Measurements from ENCODE around the gene CCDC73. TPM values are rescaled to one million over a fixed set of nuclear protein-coding genes. Genes with fewer than 3 reads are reported as not detected.
A peak's percentile ranks its signal among the peaks of the same experiment; 100 is the strongest.
"Not testable (repeated sequence)": the region's sequence is repeated elsewhere in the genome, so short reads cannot be mapped to it uniquely, and the experiment has no call there.

CCDC73 gene
- total and polyA plus RNA-seq, 2 donors from 2014 or later = 0.25 to 0.47 TPM

GRCh38 chr11:32775908-32776307 lies 18.6 kb downstream of the CCDC73 start:
- intact Hi-C loops (cut with DNase I) = no loop called here
- no peaks in the 10 kb centered on the region for H3K9me3 ChIP-seq (ENCODE audit: control insufficient read depth in 2 of 3, insufficient read depth in 1 of 3, low read length in 3 of 3)
- H3K36me3 ChIP-seq (ENCODE audit: control insufficient read depth in 2 of 3, insufficient read depth in 3 of 3, low read length in 3 of 3) = no peaks in the 10 kb centered on the region
- FAIRE-seq (no peak), DNase-seq (no peak)
- peak overlapping the region in 2 of 3 donors; percentile 20 to 30 for H3K4me3 ChIP-seq (ENCODE audit: low read length in 3 of 3)
- H3K27me3 ChIP-seq (ENCODE audit: control insufficient read depth, insufficient read depth, low read length) = no peaks in the 10 kb centered on the region
- H3K27ac ChIP-seq (ENCODE audit: low read depth in 2 of 2, low read length in 2 of 2) = peak overlapping the region in 1 of 2 donors; percentile 16
- H3K9ac ChIP-seq (ENCODE audit: low read length in 3 of 3) = no peak overlapping the region
- TF ChIP-seq, protein P1, sequence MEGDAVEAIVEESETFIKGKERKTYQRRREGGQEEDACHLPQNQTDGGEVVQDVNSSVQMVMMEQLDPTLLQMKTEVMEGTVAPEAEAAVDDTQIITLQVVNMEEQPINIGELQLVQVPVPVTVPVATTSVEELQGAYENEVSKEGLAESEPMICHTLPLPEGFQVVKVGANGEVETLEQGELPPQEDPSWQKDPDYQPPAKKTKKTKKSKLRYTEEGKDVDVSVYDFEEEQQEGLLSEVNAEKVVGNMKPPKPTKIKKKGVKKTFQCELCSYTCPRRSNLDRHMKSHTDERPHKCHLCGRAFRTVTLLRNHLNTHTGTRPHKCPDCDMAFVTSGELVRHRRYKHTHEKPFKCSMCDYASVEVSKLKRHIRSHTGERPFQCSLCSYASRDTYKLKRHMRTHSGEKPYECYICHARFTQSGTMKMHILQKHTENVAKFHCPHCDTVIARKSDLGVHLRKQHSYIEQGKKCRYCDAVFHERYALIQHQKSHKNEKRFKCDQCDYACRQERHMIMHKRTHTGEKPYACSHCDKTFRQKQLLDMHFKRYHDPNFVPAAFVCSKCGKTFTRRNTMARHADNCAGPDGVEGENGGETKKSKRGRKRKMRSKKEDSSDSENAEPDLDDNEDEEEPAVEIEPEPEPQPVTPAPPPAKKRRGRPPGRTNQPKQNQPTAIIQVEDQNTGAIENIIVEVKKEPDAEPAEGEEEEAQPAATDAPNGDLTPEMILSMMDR (IDR thresholded peaks at IDR 0.05; ENCODE audit: borderline replicate concordance, extremely low read depth, insufficient read depth) = no peak
- H3K4me1 ChIP-seq (ENCODE audit: control insufficient read depth in 2 of 3, insufficient read depth in 2 of 3, low read depth in 1 of 3, low read length in 3 of 3) = no peaks in the 10 kb centered on the region

DNA sequence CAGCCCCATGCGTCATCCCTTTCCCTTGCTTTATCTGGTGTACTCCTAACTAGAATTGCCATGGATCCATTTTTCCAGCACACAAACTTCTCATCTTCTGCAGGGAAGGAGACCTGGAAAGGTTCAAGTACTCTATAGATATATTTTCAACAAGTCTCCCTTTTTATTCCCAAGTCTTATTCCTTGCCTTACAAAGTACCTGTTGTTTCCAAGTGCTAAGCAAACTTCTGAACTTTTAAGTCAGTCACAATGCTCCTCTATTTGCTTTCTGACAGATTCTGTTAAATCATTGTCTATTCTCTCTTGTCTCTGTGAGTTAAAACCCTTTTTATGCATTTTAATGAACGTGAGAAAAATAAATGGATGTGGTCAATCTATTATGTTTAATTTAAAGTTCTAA lies 20.4 kb downstream of the CCDC73 start:
- no peaks in the 10 kb centered on the region for H3K36me3 ChIP-seq (ENCODE audit: control insufficient read depth in 2 of 3, insufficient read depth in 3 of 3, low read length in 3 of 3)
- no peaks in the 10 kb centered on the region for H3K27me3 ChIP-seq (ENCODE audit: control insufficient read depth, insufficient read depth, low read length)
- no peak overlapping the region for H3K4me3 ChIP-seq (ENCODE audit: low read length in 3 of 3)
- H3K9me3 ChIP-seq (ENCODE audit: control insufficient read depth in 2 of 3, insufficient read depth in 1 of 3, low read length in 3 of 3) = no peaks in the 10 kb centered on the region
- no peak for DNase-seq
- no peak overlapping the region for H3K9ac ChIP-seq (ENCODE audit: low read length in 3 of 3)
- FAIRE-seq = no peak
- TF ChIP-seq, protein P1 (IDR thresholded peaks at IDR 0.05; ENCODE audit: borderline replicate concordance, extremely low read depth, insufficient read depth) = no peak
- intact Hi-C loops (cut with DNase I) = no loop called here
- H3K27ac ChIP-seq (ENCODE audit: low read depth in 2 of 2, low read length in 2 of 2) = no peak overlapping the region
- H3K4me1 ChIP-seq (ENCODE audit: control insufficient read depth in 2 of 3, insufficient read depth in 2 of 3, low read depth in 1 of 3, low read length in 3 of 3) = no peaks in the 10 kb centered on the region

- DNase-seq (no peak), FAIRE-seq (peak; percentile 33)
- Histone ChIP-seq H3K4me1 (ENCODE audit: control insufficient read depth in 2 of 3, insufficient read depth in 2 of 3, low read depth in 1 of 3, low read length in 3 of 3) (no peaks in the 10 kb centered on the region), H3K9me3 (ENCODE audit: control insufficient read depth in 2 of 3, insufficient read depth in 1 of 3, low read length in 3 of 3) (no peaks in the 10 kb centered on the region), H3K4me3 (ENCODE audit: low read length in 3 of 3) (no peak overlapping the region), H3K27ac (ENCODE audit: low read depth in 2 of 2, low read length in 2 of 2) (no peak overlapping the region), H3K9ac (ENCODE audit: low read length in 3 of 3) (no peak overlapping the region), H3K36me3 (ENCODE audit: control insufficient read depth in 2 of 3, insufficient read depth in 3 of 3, low read length in 3 of 3) (no peaks in the 10 kb centered on the region), H3K27me3 (ENCODE audit: control insufficient read depth, insufficient read depth, low read length) (no peaks in the 10 kb centered on the region)
- TF ChIP-seq, protein P1 (IDR thresholded peaks at IDR 0.05; ENCODE audit: borderline replicate concordance, extremely low read depth, insufficient read depth) = no peak
- intact Hi-C loops (cut with DNase I) = no loop called here
Observed at GRCh38 chr11:32772731-32773130, 21.7 kb downstream of the CCDC73 start.

DNA sequence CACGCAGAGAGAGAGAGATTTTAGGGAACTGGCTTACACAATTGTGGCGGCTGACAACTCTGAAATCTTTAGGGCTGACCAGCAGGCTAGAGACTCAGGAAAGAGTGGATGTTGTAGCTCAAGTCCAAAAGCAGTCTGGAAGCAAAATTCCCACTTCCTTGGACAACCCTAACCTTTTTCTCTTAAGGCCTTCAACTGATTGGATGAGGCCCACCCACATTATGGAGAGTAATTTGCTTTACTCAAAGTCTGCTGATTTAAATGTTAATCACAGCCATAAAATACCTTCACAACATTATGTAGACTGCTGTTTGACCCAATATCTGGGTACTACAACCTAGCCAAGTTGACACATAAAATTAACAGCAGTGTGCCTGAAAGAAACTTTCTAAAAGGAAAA lies 32.7 kb downstream of the CCDC73 start:
- H3K9ac ChIP-seq (ENCODE audit: low read length in 3 of 3); H3K36me3 ChIP-seq (ENCODE audit: control insufficient read depth in 2 of 3, insufficient read depth in 3 of 3, low read length in 3 of 3); FAIRE-seq; DNase-seq; H3K4me1 ChIP-seq (ENCODE audit: control insufficient read depth in 2 of 3, insufficient read depth in 2 of 3, low read depth in 1 of 3, low read length in 3 of 3); H3K27ac ChIP-seq (ENCODE audit: low read depth in 2 of 2, low read length in 2 of 2); H3K4me3 ChIP-seq (ENCODE audit: low read length in 3 of 3); intact Hi-C loops (cut with DNase I); H3K9me3 ChIP-seq (ENCODE audit: control insufficient read depth in 2 of 3, insufficient read depth in 1 of 3, low read length in 3 of 3); H3K27me3 ChIP-seq (ENCODE audit: control insufficient read depth, insufficient read depth, low read length): not testable (repeated sequence)

Data from kidney (tissue), 14 donors.